Measurements from ENCODE around the gene TTC33.

Gene TTC33

DNA sequence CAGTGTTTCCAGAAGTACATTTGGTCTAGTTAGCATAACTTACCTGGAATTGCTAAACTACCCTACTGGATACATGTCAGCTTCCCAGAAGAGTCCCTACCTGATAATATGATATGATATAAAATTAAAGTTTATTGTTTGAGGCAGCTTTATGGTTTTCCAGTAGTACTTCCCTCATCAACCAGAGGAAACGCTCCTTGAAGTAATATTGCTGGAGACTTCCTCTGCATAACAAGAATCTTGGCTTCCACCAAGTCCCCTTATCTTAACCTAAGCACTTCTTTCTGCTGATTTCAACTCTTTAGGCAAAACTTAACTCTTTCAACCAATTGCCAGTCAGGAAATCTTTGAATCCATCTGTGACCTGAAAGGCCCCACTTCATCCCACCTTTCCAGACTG, 290.3 kb downstream of the TTC33 start:
- DNase-seq, result no peak

DNA sequence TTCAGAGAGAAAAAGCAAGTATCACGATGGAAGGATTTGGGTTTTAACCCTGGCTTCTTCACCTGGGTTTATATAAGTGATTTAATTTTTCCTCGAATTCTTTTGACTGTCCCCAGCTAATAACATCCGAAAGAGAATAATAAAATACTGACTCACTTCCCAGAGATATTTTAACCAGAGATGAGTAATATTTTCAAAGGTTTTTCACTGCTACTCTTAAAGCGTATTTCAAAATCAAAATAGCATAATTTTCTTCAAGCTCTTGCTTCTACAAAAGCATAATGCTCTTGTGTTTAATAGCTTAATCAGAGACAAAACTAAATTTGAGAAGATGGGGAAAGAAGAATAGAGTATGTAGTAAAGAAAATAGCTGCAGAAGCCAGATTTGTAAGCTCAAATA, 291.2 kb downstream of the TTC33 start:
- DNase-seq, result no peak
